HG02943 (cell line): ENCODE data around the gene RAB5A.
A peak's percentile ranks its signal among the peaks of the same experiment; 100 is the strongest.
"Not testable (repeated sequence)": the region's sequence is repeated elsewhere in the genome, so short reads cannot be mapped to it uniquely, and the experiment has no call there.

Source experiments
- ATAC-seq: cut with Tn5 transposase; IDR thresholded peaks from one replicate; pipeline ENCODE4 v1.9.1; 2021; ENCODE audit warnings: mild to moderate bottlenecking, low read depth, moderate library complexity; ENCODE audit not compliant: unreplicated experiment

RAB5A gene, protein sequence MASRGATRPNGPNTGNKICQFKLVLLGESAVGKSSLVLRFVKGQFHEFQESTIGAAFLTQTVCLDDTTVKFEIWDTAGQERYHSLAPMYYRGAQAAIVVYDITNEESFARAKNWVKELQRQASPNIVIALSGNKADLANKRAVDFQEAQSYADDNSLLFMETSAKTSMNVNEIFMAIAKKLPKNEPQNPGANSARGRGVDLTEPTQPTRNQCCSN

DNA sequence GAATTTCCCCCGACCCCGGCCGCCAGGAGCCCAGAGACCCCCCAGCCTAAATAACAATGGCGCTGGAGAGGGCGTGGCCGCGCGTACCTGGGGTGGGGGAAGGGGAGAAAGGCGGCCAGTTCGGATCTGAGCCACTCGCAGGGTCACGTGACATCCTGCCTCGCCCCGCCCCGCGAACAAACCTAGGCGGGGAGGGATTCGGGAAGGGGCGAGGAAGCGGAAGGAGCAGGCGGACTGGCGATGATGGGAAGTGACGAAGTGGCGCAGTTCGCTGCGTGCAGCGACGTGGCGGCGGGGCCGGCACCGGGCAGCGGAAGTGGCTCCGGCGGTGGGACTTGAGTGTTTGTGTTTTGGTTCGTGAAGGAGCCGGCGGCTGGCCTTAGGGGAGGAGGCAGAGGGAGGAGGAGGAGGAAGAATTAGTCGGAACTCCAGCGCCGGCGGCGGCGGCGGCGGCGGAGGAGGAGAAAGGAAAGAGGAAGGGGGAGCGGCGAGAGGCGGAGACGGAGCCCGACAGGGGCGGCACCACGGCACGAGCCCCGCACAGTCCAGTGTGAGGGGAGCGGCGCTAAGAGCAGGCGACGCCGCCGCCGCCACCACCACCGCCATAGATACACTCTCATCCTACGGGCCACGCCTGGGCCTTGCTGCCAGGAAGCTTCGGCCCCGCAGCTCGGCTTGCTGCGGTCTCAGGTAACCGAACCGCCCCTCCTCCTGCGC, at the start of gene RAB5A:
TSS of gene RAB5A (plus strand) at position 266 of the 717 bp plus-strand sequence. CDS start 3,802 bp downstream, outside the sequence.
- peak; percentile 97 for ATAC-seq

DNA sequence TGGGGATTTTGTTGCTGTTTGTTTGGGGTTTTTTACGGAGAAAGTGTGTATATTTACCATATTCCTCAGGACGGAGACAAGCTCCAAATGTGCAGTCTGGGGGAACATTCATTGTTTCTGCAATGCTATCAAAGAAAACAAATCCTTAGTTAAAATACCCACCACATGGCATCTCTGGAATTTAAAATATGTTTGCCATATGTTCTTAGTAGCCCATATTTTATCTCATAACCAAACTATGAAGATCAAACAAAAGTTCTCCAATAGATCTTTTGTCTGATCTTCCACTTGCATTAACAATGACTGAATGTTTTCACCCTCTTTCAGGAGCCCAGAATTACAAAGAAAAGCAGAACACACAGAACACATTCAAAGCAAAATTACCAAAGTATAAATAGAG, 48.2 kb upstream of the RAB5A start:
- ATAC-seq, result no peak

DNA sequence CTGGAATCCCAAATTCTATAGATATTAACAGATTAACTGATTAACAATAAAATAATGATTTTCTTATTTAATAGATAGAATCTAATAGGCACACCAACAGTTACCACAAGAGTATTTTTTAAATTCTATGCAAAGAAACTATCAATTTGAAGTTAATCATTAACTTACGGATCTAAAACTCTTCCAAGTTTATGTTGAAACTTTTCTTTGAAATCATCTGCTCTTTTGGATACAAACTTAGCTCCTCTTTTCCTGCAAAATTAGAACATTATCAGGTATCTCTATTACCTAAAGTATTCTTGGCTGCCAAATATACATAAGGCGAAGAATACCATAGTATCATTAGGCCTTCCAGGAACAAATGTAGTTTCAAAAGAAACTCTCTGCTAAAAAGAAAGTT, 47.6 kb upstream of the RAB5A start:
- ATAC-seq, result no peak

DNA sequence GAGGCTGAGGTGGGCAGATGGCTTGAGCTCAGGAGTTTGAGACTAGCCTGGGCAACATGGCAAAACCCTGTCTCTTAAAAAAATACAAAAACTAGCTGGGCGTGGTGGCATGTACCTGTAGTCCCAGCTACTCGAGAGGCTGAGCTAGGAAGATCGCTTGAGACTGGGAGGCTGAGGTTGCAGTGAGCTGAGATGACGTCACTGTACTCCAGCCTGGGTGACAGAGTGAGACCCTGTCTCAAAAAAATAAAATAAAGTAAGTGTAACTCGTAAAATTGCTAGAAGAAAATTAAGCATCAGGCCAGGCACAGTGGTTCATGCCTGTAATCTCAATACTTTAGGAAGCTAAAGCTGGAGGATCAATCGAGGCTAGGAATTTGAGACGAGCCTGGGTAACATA, 47.1 kb upstream of the RAB5A start:
- not testable (repeated sequence) for ATAC-seq

DNA sequence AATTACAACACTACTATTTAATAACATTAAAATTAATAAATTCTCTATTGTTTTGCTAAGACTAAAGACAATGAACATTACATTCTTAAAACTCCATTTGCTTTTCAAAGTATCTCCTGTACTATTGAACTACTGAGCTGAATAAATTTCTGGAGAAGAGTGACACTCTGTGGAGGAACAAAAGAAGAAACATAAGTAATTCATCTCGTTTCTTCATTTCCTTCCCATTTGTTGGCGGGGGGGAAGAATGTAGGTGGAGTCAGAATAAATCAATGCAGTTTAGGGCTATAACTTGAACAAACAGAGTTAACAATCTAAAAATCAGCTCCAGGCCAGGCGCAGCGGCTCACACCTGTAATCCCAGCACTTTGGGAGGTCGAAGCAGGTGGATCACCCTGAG, 45.6 kb upstream of the RAB5A start:
- no peak for ATAC-seq

DNA sequence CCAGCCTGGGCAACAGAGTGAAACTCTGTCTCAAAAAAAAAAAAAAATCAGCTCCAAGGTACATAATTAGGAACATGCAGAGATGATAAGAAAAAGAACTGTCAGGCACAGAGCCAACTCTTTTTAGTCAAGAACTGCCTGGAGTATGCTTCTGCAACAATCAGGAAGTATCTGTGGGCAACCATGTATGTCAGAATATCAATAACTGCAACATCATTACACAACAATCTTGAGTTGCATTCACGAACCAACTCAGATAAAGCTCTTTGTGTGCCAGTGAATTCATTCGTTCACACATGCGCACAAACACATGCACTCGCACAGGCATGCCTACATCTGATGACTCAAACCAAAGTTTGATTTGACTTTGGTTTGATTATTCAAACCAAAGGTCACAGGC, 45.0 kb upstream of the RAB5A start:
- no peak for ATAC-seq

DNA sequence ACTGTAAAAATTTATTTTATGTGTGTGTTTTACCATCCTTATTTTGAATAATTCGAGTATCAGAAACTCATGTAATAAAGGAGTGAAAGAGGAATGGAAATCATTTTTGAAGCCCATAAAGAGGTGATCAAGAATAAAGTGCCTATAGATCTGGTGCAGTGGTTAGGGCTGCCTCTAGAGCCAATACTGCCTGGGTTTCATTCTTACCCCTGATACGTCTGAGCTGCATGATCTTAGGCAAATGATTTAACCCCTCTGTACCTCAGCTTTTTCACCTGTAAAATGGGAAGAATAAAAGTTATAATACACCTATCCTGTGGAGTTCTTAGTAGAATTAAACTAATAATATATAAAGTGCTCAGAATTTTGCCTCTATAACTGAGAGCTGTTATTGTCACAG, 43.2 kb upstream of the RAB5A start:
- no peak for ATAC-seq

DNA sequence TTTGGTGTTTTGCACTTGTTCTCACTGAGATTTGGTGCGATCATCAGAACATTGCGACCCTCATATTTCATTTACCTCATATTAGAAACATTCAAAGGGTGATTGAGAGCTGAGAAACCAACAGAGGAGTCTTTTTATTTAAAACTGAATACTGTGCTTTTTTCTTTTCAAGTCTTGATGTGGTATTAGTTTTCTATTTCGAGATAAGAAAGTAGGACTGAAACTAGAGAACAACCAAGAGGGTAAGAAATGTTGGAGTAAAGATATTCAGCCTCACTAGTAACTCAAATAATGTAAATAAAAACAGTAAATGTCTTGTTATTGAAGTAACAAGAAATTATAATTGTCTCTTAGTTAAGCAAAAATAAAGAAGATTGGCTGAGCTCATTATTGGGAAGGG, 39.4 kb upstream of the RAB5A start:
- no peak for ATAC-seq

DNA sequence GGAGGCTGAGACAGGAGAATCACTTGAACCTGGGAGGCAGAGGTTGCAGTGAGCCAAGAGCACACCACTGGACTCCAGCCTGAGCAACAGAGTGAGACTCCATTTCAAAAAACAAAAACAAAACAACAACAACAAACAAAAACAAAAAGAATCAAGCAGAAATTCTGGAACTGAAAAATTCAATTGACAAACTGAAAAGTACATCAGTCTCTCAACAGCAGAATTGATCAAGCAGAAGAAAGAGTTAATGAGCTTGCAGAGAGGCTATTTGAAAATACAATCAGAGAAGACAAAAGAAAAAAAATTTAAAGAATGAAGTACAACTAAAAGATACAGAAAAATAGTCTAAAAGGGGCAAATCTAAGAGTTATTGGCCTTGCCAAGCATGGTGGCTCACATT, 35.4 kb upstream of the RAB5A start:
- no peak for ATAC-seq

DNA sequence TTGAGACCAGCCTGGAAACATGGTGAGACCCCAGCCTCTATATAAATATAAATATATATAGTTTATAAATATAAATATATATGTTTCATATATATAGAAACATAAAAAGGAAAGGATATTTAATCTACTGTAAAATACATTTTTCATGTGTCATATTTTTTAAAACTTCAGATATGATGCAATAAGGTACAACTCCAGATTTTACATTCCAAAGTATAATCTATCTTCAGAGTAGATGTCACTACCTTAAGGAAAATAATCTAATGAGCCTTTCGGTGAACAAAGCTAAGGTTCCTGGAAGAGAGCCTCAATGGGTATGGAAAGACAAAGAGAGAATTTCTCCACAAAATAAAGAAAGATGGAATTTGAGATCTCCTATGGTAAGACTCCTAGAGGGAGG, 29.7 kb upstream of the RAB5A start:
- ATAC-seq, result no peak

DNA sequence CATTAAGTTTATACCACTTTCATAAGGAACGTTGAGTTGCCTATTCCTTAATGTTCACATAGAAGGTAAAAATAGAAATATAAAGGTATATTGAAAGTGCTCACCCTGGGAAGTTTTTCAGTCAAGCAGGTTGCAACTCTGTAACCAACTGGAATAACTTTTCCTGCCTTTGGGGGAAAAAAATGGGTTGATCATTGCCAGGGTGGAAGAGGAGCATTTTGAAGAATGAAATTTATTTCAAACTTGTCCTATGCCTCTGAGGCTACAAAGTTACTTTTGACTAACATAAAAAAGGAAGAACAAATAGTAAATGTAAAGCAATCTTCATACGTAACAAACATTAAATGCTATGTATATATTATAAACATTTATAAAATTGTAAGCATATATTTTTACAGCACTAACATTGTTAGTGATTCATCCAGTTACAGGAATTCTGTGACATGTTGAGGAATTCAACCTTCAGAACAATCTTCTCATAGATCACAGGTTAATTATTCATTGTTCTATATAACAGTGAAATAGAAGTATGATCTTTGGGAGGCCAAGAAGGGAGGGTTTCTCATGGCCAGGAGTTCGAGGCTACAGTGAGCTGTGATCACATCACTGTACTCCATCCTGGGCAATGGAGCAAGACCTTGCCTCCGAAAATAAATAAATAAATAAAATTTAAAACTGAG, 26.4 kb upstream of the RAB5A start:
- ATAC-seq, result no peak

DNA sequence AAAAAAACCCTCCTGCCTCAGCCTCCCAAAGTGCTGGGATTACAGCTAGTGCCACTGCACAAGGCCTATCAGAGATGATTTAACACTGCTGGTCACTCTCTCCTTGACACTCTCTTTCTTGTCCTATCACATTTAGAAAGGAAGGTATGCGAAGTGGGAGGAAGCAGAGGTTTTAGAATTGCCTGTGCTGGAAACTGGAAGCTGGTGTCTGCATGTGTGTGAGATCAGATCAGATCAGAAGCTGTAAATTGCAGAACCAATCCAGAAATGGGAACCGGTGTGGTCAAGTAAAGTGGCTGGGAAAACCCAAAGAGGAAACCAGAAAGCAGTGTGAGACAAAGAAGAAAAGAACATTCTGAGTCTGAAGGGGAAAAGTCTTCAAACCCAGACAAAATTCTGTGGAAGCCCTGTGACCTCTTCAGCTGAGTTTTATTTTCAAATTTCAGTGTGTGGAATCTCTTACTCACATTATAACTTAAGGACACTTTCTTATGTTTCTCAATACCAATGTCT, 15.7 kb upstream of the RAB5A start:
- ATAC-seq, result no peak

DNA sequence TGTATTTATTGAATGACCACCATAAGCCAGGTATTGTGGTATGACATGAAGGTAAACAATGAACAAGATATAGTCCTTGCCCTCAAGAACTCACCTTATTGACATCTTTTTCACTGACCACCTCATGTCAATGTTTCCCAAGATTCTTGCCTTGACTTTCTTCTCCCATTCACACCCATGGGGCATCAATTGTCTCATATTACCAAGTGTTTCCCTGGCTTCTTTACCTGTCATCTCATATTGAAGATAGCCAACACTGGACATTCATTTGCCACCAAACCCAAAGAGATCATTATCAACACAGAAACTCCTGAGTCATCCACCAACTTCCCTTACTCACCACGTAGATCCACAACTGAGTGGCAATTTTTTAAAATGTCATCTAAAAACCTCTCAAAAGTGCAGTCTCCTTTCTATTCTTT, 15.1 kb upstream of the RAB5A start:
- no peak for ATAC-seq

DNA sequence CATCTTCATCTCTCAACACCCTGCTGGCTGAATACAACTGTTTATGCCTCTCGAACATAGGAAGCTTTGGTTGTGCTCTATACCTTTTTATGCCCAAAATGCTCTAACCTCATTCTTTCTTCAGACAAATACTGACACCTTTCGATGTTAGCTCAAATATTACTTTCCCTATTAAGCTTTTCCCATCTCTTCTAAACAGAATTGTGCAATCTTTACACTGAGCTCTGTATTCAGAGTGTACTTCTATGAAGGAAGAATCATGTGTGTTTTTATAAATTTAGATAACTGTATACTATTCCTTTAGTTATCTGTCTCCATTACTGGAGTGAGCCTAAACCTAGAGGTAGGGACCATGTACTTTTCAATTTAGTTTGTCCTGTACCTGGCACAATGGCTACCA, 14.5 kb upstream of the RAB5A start:
- no peak for ATAC-seq

DNA sequence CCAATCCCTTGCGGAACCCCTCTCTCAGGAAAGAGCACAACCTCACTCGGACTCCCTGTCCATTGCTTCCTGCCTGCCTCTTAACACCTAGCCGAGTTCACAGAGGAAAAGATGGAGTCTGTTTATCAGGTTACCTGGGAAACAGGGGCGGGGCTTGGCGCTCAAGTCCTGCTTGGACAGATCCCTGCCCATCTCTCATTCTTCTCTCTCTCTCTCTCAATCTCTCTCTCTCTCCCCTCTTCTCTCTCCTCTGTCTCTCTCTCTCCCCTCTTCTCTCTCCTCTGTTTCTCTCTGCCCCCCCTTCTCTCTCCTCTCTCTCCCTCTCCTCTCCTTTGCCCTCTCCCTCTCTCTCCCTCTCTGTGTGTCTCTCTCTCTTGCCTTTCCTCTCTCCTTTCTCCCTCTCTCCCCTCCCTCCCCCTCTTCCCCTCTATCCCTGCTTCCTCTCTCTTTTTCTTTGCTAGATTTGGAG, 12.8 kb upstream of the RAB5A start, which contains the start of gene EFHB:
TSS of gene EFHB (minus strand) at position 120 of the 469 bp plus-strand sequence. CDS start 199 bp downstream, outside the sequence.
- ATAC-seq, result no peak

DNA sequence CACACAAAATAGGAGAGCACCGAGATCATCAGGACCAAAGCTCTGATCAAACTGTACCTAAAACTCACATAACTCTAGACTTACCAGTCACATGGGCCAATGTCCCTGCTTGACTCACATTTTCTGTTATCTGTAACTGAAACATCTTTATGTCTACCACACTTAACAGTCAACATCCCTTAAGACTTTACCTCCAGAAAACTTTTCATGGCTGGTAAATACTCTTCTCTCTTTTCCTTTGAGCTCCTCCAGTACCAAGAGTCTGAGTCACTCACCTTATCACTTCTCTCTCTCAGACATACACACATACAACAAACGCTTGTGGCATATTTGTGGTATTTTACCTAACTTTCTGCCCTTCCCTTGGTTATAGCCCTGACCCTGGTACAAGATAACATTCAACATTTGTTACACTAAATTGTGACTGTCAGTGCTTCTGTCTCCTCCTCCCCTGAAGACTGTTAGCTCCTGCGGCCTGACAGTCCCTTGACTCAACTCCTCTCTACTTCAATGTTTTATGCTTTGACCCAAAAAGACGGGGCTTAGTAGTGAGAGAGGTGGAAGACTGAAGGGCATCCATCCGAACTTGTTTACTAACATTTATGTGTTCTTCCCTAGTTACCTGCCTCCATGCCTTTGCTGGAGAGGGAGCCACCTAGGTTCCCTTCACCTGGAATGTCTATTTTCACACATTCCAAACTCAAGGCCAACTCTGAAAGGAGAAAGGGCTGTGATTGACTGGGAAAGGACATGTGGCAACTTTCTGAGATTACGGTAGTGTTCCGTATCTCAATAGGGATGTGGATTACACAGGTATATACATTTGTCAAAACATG, 9.2 kb upstream of the RAB5A start:
- no peak for ATAC-seq

DNA sequence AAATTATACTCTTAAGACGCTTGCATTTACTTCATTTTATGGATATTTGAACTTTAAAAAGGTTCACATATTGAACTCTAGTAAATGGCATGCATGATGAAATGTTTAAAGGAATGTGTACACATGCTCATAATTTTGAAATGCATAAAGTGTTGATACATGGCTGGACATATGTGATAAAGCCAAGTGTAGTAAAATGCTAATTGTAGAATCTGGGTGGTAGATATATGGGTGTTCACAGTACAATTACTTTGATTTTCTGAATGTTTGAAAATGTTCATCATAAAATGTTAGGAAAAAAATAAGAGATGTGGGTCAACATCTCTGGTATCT, 8.6 kb upstream of the RAB5A start:
- ATAC-seq, result no peak

DNA sequence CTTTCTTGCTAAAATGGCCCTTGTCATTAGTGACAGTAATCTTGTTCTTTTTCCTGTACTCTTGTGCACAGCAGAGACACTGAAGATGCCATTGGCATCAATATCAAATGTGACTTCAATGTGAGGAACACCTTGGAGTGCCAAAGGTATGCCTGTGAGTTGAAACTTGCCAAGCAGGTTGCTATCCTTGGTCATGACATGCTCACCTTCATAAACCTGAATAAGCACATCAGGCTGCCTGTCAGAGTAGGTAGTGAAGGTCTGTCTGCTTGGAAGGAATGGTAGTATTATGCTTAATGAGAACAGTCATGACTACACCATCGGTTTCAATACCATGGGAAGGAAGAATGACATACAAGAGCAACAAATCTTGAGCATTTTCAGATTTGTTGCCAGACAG, 6.3 kb upstream of the RAB5A start:
- ATAC-seq, result no peak

DNA sequence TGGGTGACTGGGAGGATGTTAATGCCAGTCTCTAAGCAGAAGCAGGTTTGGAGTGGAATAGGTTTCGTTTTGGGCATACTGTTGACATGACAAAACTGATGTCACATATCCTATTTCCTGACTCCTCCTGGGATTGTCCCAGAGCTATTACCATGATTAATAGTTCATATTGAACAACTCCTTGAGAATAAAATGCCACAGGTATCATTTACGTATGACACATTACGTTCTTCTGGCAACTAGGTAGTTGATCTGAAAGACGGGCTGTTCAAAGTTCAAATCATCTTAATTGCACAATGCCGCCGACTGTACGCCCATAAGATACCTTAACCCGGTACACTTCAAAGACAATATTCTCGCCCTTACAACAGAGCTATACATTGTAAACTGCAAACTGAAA, 1.4 kb upstream of the RAB5A start:
- ATAC-seq, result no peak

DNA sequence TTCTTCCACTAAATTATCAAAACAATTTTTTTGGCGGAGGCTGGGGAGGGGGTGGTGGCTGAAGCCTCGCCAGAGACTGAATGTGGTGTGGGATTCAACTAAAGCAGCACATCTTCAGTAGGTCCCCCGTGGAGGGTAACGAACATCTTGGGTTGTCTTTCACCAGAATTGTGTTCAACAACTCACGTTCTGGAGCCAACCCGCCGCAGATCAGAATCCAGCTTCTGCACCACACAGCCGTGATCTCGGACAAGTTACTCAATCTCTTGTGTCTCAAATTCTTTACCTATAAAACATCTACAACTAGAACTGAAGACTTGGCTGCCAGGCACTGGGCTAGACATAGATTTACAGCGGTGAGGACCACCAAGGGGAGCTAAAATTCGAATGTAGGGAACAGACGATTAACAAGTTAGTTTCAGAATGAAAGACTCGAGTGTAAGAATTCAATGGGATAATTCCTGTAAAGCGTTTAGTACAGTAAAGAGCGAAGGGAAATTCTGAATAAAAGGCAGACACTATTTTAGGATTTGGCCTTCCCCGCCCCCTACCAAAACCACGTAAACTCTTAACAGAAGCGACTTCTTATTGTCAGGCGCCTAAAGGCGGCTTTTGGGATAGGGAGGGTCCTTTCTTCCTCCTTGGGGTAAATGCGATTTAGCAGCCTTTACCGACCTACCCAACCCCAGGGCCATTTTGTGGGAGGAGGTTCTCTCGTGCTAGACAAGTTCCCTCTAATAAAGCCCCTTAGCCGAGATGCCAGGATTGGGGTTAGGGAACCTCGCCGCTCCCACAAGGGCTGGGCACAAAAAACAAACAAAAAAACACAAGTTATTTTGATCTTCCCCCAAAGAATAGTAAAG, 697 bp upstream of the RAB5A start:
- ATAC-seq, result peak; percentile 13
